ENCODE results near the gene CHD1L. TPM values are rescaled to one million over a fixed set of nuclear protein-coding genes. Genes with fewer than 3 reads are reported as not detected.
"Not testable (repeated sequence)": the region's sequence is repeated elsewhere in the genome, so short reads cannot be mapped to it uniquely, and the experiment has no call there.

CHD1L gene
- 13.0 TPM for total RNA-seq
- long read RNA-seq, transcript CHD1L-202 (23 exons, 2,967 nt) = major isoform, 14 of 23 reads
- long read RNA-seq, partial matches to known transcripts = 1 of 23 reads
- long read RNA-seq, other reads (novel, unspliced or antisense) = 8 of 23 reads

DNA sequence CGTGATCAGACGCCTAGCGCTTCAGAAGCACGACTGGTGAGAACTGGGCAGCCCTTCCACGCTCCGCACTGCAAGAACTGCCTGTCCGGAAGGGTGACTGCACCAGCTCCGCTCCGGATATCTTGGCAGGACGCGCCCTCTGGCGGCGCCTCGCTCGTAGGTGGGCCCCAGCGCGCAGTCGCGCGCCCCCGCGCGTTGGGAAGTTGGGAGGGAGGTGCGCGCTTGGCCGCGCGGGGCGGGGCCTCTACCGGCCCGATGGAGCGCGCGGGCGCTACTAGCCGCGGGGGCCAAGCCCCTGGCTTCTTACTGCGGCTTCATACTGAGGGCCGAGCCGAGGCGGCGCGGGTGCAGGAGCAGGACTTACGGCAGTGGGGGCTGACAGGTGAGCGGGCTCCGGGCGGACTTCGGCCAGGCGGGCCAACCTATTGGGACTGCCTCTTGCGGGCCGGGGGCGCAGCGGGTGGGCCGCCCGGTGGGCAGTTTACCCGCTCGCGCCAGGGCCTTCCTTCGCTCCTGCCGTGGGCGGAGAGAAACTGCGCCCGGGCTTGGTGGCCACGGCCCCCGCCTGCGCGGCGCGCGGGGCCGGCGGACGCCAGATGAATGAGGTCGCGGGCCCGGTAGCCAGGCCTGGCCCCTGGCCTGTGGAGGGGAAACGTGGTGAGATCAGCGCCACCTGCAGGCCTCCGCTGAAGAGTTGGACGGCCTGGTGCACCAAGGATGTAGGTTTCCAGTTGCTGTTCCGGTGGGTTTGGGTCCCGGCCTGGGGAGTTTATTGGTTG is at the start of gene CHD1L:
Gene CHD1L (plus strand): TSS at position 236 of the 779 bp plus-strand sequence. CDS start 20 bp downstream, at position 256.
- peak; percentile 99 for DNase-seq (ENCODE audit: low spot score)
- intact Hi-C loops (cut with DNase I) = loop anchor here (1.0 kb wide), 1 partner anchor 70 kb away; the partner anchor contains the start of gene PRKAB2

DNA sequence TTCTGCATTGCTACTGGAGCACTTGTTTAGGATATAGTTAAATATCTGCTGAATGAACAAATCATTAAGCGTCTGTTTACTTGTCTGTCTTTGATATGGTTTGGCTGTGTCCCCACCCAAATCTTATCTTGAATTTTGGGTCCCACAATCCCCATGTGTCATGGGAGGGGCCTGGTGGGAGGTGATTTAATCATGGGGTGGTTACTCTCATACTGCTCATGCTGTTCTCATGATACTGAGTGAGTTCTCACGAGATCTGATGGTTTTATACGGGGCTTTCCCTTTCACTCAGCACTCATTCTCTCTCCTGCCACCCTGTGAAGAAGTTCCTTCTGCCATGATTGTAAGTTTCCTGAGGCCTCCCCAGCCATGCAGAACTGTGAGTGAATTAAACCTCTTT is 45.2 kb upstream of the CHD1L start:
- DNase-seq (ENCODE audit: low spot score); intact Hi-C loops (cut with DNase I): not testable (repeated sequence)

DNA sequence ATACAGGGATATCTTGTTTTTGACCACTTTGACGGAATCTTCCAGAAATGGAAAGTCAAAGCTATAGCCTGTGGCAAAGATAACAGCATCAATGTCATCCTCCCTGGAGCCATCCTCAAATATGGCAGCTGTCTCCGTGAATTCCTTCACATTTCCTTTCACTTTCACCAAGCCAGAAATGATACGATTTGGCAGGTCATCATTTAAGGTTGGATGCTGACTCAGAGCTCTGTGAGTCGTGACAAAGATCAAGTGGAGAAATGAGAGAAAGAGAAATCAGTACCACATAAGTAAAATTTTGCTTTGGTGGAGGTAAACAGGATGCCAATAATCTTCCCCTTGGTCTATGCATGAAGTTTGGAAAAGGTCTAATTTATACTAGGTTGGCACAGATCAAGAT is 41.2 kb upstream of the CHD1L start:
- DNase-seq (ENCODE audit: low spot score) = no peak
- intact Hi-C loops (cut with DNase I) = no loop called here

DNA sequence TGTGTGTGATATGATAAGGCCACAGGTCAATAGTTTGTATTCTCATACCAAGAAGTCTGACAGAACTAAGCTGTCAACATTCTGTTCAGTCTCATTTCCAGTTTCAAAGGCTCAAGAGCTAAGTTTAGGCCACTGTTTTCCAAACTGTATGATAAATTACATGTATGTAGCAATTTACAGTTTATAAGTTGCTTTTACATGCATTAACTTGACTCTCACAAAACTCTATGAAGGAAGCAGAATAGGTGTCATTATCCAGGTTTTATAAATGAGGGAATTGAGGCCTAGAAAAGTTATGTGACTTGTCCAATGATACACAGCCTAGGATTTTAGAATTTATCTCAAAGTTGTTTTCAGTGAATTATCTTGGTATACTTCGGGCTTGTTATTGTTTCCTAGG is 40.7 kb upstream of the CHD1L start:
- no peak for DNase-seq (ENCODE audit: low spot score)
- intact Hi-C loops (cut with DNase I) = no loop called here

DNA sequence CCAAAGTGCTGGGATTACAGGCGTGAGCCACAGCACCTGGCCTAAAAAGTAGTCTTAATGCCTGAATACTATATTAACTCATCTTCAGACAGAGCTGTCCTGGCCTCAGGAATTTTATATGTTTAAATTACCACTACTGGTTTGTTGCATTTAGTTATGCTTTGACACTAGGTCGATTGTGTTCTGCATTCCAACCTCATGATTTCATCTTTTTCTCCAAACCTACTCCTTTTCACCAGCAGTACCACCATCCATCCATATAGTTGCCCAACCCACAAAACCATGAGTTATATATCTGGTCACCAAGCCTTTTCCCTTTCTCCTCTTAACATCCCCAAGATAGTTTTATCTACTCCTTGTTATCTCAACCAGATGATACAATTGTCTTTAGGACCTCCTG is 39.9 kb upstream of the CHD1L start:
- no peak for DNase-seq (ENCODE audit: low spot score)
- intact Hi-C loops (cut with DNase I) = no loop called here

DNA sequence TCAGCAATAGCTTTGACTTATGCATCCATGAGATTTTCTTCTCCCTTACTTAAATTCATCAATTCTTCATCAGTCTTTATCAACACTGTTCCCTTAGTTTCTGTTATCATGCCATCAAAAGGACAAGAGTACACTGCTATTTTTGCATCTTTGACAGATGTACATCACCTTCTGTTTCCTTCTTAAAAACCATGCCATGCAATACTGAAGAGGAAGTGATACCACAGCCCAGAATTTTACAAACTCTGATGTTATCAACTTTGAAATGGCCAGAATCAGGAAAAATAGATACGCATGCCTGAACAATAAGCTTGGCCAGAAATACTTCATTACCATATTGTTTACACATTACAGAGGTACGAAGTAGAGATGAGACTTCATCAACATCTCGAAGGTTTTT is 38.4 kb upstream of the CHD1L start:
- DNase-seq (ENCODE audit: low spot score) = no peak
- intact Hi-C loops (cut with DNase I) = no loop called here

DNA sequence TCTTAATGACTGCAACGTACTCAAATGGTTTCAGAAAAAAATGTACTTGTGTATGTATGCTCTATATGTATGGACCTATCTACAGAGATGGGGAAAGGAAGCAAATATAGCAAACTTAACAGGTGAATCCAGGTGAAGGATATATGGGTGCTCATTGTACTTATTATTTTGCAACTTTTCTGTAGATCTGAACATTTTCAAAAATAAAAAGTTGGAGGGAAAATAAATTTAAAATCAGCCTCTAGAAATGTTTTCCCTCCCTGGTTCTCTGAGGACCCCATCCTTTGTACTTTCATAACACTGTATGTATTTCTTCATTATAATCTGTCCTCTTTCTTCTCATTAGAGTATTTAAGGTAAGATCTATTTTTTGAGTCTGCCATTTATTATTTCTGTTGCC is 35.3 kb upstream of the CHD1L start:
- intact Hi-C loops (cut with DNase I) = no loop called here
- DNase-seq (ENCODE audit: low spot score) = no peak

DNA sequence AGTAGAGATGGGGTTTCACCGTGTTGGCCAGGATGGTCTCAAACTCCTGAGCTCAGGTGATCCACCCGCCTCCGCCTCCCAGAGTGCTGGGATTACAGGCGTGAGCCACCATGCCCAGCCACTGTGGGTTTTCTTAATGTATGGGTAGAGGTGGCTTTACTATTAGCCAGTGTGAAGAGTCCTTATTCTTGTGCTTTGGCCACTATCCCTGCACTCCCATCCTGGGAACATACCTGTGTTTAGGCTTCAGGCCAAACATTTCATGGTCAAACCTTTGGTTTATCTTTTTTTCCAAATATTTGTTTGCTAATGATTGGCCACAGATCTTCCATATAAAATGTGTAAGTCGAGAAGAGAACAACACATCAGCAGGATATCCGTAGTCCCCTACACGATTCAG is 33.9 kb upstream of the CHD1L start:
- intact Hi-C loops (cut with DNase I) = no loop called here
- DNase-seq (ENCODE audit: low spot score) = no peak

DNA sequence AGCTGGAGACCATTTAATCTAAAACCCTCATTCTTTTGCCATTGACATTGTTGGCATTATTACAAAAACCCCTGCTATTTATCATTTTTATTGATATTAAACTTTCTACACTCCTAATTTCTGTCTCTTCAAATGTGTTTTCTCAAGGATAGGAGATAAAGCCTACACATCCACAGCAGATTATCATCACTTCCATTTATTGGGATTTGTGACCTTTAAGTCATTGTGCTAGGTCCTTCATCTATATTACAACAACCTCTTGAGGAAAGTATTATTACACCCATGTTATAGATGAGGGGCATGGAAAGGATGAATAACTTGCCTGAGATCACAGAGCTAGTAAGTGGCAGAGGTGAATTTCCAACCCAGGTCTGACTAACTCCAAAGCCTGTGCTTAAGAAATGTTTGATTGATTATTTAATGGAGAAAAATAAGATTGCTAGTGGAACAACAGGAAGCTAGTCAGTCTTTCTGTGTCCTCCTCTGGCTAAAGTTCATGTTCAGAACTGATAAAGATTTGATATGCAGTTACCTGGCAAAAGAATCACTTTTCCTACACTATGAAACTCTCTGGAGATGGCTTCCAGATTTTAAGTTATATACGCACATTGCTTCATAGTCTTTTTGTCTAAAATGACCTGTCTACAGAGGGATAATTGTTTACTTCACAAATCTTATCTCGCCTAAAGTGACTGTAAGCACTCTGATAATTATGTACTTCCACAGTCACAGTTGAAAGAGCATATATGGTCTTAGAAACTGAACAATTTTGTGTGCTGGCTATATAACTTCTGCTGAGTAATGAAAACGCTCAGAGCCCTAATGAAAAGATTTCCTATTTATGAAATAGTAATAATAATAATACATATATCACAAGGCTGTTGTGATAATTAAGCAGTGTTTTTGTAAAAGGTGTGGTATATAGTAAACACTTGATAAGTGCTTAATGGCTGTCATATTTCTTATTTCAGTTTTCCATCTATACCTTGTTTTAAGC is 32.4 kb upstream of the CHD1L start:
- DNase-seq (ENCODE audit: low spot score) = no peak
- intact Hi-C loops (cut with DNase I) = no loop called here

DNA sequence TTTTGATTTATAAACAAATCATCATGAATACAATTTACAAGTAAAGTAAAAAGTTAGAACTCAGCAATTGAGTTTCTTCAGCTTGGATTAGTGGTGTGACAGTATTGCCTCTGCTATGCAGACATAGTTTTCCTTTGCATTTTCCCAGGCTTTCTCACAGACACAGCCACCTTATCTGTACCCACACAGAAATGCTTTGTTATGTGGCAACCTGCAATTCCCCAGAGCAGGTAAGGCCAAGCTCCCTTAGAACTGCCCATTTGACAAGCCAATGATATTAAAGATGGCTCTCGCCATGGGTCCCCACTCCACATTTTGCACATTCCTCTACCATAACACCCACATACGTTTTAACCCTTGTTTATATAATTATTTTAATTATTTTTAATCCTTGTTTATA is 31.5 kb upstream of the CHD1L start:
- intact Hi-C loops (cut with DNase I) = no loop called here
- DNase-seq (ENCODE audit: low spot score) = no peak

DNA sequence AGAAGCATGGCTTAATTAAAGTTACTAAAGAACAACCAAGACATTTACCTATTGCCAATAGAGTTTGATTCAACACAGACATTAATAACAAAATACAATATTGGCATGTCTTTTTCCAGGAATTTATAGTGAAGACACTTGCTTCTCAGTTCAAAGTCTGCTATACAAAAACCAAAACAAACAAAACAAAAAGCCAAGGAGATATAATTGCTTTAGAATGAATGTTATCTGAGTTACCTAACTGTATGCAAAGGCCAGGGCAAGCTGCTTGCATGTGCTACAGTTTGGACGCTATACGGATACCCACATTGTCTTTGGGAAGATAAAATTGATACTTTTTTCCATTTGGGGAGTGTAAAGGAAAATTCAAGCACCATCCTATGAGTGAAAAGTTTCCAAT is 30.9 kb upstream of the CHD1L start:
- DNase-seq (ENCODE audit: low spot score) = no peak
- intact Hi-C loops (cut with DNase I) = no loop called here

DNA sequence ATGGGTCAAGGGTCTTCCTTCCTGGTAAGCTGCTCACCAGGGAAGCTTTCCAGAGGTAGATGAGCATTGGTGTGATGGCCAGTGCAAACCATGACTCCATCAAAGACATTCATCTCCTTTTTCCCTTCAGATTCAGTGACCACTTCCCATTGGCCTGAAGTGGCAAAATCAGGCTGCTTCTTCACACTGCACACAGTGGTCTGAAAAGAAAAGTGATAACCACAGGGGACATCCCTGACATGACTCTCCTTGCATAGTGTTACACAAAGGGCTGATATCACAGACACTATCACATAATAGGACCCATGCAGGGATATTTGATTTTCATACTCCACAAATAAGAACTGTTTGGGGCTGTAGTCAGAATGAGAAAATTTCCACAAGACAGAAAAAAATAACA is 29.2 kb upstream of the CHD1L start:
- DNase-seq (ENCODE audit: low spot score) = no peak
- intact Hi-C loops (cut with DNase I) = no loop called here

DNA sequence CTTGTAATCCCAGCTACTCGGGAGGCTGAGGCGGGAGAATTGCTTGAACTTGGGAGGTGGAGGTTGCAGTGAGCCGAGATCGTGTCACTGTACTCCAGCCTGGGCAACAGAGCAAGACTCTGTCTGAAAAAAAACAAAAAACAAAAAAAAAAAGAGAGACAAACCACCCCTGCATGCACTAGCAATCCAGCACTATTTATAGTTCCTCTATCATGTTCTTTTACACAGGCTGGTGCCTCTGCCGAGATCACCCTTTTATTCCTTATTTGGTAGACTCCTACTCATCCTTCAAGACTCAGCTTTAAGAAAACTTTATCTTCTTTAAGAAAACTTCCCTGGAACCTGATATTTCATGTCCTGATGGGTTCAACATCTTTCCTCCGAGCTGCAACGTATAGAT is 28.2 kb upstream of the CHD1L start:
- intact Hi-C loops (cut with DNase I) = no loop called here
- no peak for DNase-seq (ENCODE audit: low spot score)

DNA sequence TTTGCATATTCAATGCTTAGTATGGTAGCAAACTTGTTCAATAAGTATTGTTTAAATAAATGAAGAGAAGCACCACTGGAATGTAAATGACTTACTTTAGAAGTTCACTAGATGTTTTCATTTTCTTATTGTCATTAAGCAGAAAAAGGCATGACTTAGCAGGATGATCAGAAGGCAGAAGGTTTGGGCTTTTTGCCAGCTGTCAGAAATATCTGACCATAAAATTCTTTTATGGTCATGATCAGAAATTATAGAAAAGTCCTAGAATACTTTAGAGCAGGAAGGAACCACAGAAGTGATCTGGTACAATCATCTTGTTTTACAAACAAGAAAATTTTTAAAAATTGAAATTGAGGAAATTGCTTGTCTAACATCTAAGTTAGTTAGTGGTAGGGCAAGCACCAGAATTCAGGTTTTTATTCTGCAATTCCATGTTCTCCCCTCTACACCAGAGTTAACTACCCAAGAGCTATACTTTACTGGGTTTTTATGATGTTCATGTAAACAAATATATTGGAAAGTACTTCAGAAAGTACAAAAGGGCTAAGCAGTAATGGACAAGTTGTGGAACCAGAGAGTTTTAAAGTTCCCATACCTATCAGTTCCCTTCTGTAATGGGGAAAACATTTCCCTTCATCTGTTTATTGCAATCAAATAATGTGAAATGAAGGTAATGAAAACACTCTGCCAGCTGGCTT is 27.5 kb upstream of the CHD1L start:
- intact Hi-C loops (cut with DNase I) = loop anchor here (5.0 kb wide), 1 partner anchor 37 kb away; no protein-coding TSS in a partner anchor
- no peak for DNase-seq (ENCODE audit: low spot score)

DNA sequence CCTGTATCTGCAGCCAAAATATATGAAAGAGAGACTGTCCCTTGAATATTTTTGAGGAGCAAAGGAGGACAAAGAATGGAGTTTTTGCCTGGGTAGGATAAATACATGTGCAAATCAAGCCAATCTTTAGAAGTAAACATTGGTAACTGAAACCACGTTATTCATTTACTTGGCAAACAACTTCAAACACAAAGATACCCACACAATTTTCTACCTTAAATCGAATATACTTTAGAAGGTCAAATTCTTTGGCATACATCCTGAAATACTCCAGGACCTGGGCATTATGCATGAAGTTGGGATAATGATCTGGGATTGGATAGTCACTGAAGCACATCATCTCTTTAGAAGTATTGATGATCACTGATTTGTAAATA is 27.0 kb upstream of the CHD1L start:
- intact Hi-C loops (cut with DNase I) = loop anchor here (5.0 kb wide), 1 partner anchor 37 kb away; no protein-coding TSS in a partner anchor

DNA sequence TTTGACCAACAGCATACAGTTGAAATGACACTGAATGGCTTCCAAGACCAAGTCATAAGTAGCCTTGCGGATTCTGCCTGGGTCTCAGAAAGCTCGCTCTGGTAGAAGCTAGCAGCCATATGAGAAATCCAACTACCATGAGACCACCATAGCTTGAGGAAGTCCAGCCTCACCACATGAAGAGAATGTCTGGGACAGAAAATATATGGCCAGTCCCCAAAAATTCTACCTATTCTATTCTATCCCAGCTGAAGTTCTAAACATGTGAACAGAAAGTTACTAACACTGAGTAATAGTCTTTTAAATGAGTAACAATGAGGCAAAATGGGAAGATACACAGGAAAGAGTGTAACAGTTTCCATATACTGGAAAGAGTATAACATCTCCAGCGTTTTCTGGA is 26.4 kb upstream of the CHD1L start:
- intact Hi-C loops (cut with DNase I) = loop anchor here (5.0 kb wide), 1 partner anchor 36 kb away; no protein-coding TSS in a partner anchor
- no peak for DNase-seq (ENCODE audit: low spot score)

More for the DNA sequence above, 27.0 kb upstream of the CHD1L start:
- no peak for DNase-seq (ENCODE audit: low spot score)

DNA sequence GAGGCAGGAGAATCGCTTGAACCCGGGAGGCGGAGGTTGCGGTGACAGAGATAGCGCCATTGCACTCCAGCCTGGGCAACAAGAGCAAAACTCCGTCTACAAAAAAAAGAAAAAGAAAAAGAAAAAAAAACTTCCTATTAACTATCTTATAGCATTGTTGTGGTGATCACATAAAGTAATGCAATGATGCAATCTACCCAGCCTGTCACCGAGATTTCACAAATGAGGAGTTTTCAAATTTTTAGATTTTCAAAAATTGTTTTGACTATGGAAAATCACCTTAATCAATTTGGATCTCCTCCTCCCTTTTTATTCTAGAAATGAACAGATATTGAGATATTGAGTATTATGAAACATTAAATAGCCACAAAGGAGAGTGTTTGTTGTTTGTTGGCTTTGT is 25.3 kb upstream of the CHD1L start:
- no peak for DNase-seq (ENCODE audit: low spot score)
- intact Hi-C loops (cut with DNase I) = loop anchor here (5.0 kb wide), 1 partner anchor 35 kb away; no protein-coding TSS in a partner anchor

DNA sequence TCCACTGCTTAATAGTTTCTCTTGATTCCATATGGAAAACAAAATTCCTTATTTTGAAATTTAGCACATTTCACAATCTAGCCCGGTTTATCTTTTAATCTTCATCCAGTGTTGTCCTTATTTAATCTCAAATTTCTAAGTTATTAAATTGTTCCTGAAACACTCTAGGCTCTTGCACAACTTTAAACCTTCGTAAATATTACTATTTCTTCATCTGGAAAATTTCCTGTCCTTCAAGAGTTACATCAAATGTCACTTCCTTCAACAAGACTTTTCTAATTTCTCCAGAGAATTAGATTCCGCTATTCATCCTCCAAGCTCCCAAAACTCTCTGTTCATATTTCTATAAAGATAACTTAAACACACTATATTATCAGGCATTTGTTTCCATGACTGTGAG is 23.9 kb upstream of the CHD1L start:
- intact Hi-C loops (cut with DNase I) = loop anchor here (5.0 kb wide), 1 partner anchor 34 kb away; no protein-coding TSS in a partner anchor

More for the DNA sequence above, 23.9 kb upstream of the CHD1L start:
- no peak for DNase-seq (ENCODE audit: low spot score)
